Cardiac septum (tissue), 1 donor: Measurements from ENCODE around the gene FBF1. TPM values are rescaled to one million over a fixed set of nuclear protein-coding genes. Genes with fewer than 3 reads are reported as not detected.

ENCODE experiments used
- DNase-seq: peaks from one replicate; pipeline ENCODE4 v3.0.0-alpha.2; 2020; ENCODE audit warnings: low spot score
- intact Hi-C: fragments of 100-400 bp; cut with DNase I; formaldehyde crosslinking; loops from one replicate; pipeline ENCODE4 v1.14.0; 2022
- total RNA-seq: library from RNA; stranded (reverse); fragmentation: NEBNext Ultra II Directional; extraction: Animal tissue kit (Norgen Biotek cat#: 25700); gene quantifications from one replicate; pipeline ENCODE4 v1.2.1, GENCODE V29; 2021
- donor health status: DM: no; HTN: no; CAD: no.

The FBF1 gene
- total RNA-seq, 1 donor from 2014 or later, result 5.2 TPM

DNA sequence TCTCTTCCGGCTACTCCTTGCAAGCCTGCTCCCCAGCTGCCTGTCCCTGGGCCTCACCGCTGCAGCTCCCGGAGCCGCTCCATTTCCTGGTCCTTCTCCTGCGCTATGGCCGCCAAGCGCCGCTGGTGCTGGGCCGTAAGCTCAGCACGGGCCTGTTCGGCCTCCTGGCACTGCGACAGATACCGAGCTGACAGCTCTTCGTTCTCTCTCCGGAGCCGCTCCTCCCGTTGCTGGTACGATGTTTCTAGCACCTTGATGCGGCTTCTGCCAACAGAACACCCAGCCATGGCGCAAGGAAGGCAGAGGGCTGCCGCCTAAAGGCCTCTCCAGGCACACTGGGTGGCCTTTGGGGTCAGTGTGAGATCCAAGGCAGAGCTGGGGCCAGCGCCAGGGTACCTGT, 21.2 kb downstream of the FBF1 start:
- no peak for DNase-seq
- intact Hi-C loops, result no loop called here

DNA sequence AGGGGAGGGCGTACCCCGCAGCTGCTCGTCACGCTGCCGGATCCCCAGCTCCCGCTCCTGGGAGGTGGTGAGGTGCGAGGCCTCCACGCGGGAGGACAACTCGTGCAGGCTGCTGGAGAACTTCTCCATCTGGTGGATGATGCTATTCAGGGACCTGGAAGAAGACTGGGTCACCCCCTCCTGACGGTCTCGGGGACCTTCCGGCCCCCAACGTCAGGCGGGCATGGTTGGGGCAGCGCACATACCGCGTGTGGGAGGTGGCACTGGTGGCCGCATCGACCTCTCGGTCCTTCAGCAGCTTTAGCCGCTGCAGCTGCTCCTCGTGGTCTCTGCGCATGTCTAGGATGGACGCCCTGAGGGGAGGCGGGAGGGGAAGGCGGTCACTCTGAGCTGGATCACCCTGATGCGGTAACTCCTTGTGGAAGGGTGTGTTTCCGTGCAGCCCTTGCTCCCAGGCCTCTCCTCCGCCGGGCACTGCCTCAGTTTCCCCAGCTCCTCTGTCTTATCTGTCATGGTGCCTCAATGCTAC, 22.9 kb downstream of the FBF1 start:
- no peak for DNase-seq
- intact Hi-C loops, result no loop called here

- DNase-seq, result no peak
- intact Hi-C loops, result no loop called here
Measured at GRCh38 chr17:75917141-75917916, 23.5 kb downstream of the FBF1 start.

DNA sequence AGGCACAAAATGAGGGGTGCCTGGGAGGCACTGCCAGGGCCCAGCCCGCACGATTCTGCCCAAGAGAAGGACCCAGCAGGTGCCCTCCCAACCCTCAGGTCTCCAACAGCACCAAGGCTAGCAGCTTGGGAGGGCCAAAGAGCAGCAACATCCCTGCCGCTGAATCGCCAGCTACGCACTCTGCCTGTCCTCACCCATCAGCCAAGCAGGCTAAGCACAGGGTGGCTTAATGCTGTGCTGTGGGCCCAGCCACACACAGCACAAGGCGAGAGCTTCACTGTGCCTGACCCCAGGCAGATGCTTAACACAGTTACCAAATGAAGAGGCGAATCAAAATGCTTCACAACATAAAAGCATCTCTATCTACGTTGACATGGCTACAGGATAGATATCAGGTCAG, 25.6 kb downstream of the FBF1 start:
- DNase-seq, result no peak
- intact Hi-C loops, result no loop called here

DNA sequence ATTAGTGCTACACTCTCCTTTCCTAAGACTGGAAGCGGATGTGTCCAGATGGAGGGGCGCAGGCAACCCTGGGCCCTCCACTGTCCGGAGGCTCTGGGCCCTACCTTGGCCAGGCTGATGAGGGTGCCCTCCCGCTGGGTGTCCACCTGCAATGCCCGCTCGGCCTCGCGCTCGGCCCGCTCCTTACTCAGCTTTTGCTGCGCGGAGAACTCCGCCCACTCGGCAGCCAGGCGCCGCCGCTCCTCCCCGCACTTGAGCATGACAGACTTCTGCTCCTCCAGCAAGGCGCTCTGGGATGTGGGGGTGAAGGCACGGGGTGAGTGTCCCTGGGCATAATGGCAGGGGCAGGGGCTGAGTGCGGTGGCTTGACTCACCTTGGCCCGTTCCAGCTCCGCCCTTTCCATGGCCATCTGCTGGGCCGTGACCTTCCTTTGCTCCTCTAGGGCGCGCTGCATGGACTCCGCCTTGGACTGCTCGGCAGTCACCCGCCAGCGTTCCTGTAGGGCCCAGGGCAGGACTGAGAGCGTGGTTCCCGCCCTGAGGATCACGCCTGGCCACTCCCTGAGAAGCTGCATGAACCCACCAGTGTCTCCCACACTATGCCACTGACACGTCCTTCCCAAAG, 26.1 kb downstream of the FBF1 start:
- intact Hi-C loops, result no loop called here
- no peak for DNase-seq

DNA sequence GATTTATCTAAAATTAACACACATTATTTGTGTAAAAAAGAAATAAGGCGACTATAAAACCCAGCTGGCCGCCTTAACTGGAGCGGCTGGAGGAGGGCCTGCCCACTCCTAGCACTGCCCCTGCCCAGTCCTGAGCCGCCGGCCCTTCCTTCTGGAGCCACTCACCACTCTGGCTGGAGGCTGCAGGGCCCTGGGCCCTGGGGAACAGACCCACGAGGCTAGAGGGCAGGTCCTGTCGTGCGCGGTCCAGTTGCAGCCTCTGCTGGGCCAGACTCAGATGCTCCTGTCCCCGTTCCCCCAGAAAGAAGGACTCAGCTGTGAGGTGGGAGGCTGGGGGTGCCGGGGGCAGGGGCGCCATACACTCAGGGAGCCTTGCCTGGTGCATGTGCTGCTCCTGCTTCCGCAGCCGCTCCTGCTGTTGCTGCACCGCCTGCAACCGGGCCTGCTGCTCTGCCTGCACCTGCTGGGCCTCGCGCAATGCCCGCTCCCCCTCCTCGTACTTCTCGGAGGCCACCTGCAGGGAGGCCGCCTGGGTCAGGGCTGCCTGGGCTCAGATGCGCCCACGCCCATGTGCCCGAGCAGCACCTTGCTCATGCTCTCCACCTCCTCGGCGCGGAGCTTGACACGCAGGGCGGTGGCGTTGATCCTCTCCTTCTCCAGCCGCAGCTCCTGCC, 27.2 kb downstream of the FBF1 start:
- intact Hi-C loops, result no loop called here
- DNase-seq, result no peak

DNA sequence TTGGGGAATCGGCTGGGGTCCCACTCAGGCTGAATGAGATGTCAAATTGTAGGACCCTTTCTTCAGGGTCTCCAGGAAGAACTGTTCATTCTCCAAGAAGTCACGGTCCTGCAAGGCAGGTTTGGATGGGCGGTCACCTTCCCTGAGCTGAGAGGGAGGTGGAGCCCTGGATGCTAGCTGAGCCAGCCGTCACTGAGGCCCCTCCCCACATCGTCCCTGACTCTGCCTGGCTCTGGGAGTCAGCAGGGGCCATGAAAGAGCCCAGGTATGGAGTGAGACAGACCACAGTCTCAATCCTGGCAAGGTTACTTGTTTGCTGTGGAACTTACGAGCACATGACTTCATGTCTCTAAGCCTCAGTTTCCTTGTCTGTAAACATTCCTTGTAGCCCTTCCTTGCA, 30.1 kb downstream of the FBF1 start:
- intact Hi-C loops, result no loop called here
- DNase-seq, result no peak

DNA sequence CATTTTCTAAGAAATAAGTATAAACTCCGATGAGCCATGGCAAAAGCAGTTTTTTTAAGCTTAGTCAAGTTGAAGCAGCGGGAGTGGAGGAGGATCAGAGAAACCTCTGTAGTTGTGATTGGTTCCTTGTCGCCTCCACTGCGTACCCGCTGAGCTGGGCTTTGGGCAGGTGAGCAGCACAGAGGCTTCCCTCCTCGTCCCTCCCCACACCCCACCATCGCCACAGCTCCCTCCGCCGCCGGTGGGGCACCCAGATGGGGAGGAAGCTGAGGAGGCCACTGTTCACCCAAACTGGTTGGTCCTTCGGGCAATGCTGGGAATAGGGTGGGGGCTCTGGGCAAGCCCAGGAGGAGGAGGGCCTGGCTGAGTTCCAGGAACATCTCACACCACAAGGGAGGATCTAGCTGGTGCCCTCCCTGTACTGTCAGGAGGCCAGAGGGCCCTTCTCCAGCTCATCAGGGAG, 31.0 kb downstream of the FBF1 start:
- no peak for DNase-seq
- intact Hi-C loops, result no loop called here

DNA sequence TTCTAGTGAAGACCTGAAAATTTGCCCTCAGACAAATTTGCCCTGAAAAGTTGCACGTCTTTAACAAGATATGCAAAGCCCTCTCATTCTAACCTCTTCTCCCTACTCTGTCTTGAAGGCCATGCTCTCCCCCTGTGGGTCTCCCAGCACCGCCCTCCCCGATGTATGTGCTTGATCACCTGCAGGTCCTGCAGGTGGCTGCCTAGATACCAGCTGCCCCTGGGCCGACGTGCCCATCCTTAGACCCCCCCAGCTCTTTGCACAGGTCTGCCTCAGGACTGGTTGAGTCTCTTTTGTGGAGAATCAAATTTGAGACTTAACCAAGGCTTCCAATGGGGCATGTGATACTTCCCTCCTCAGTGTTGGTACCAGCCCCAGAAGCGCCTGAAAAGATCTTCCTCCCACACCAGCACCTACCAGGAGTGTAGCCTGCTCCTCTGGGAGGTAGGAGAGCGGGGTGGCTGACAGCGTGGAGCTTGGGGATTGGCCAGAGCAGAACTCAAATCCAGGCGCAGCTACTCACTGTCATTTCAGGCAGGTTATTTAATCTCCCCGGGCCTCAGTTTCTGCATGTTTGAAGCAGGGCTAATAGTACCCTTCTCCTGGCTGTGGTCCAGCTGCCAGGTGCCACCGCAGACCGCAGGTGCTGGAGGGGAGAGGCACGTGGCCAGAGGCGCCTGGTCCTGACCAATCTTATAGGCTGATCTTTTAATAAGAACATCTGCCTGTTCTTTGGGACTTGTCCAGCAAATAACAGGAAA, 31.6 kb downstream of the FBF1 start:
- no peak for DNase-seq
- intact Hi-C loops, result no loop called here

DNA sequence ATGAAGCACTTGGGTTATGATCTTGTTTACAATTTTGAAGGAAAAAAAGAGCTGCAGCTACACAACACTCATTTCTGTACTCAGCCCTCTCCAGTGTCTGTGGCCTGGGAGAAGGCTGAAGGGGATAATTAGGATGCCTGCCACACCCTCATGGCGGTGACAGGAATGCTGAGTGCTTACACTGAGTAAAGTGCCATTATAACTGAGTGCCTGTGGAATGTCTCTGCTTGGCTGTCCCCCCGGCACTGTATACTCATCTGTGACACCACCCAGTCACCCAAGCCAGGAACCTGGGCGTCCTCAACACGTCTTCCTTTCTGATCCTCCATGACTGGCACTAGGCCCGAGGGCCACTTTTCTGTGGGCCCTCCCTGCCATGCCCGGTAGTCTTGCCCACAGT, 32.6 kb downstream of the FBF1 start:
- intact Hi-C loops, result no loop called here
- DNase-seq, result no peak

- intact Hi-C loops, result no loop called here
- no peak for DNase-seq
Measured at GRCh38 chr17:75906143-75906884, 34.5 kb downstream of the FBF1 start.

DNA sequence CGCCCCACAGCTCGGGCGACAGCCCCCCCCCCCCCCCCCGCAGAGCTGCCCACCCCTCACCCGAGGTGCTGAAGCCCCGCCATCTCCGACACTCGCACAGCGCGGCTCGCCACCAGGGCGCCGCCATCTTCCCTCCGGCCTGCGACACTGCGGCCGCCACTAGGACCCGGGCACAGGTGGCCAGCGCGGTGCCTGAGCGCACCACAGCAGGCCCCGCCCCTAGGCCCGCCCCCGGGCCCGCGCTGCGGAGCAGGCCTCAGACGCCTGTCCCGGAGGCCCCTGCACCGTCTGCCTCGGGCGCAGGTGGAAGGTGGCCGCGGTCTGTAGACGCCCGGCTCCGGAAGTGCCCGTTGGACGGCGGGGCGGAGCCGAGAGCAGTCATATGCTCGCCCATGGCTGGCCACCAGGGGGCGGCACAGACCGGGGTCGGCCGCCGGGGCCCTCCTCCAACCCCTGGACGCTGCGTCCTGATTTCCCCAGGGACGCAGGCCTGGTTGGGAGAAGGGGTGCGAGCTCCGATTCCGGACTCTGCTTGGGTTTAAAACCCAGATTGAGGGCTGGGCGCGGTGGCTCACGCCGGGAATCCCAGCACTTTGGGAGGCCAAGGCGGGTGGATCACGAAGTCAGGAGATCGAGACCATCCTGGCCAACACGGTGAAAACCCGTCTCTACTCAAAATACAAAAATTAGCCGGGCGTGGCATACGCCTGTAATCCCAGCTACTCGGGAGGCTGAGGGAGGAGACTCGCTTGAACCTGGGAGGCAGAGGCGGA, 35.9 kb downstream of the FBF1 start, which contains the start of gene MRPL38:
MRPL38 (minus strand) TSS at position 136 of the 773 bp plus-strand sequence; CDS start at position 127, 9 bp downstream.
- intact Hi-C loops, result loop anchor here (2.0 kb wide), 2 partner anchors 36 to 100 kb away; partner anchors contain the start of gene FBF1
- peak; percentile 96 for DNase-seq

DNA sequence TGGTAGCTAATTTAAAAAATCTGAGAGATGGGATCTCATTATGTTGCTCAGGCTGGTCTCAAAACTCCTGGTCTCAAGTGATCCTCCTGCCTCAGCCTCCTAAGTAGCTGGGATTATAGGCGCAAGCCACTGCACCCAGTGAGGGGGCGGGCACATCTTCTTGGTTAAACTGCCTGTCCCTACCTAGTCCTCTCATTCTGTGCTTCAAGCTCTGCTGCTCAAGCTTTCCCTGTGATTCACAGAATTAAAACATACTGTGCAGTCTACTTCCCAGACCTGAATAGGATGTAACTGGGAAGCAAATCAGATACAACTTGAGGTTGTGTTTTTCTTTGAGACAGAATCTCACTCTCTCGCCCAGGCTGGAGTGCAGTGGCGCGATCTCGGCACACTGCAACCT, 38.4 kb downstream of the FBF1 start:
- intact Hi-C loops, result no loop called here
- no peak for DNase-seq

GRCh38 chr17:75901727-75902126, 39.1 kb downstream of the FBF1 start:
- DNase-seq, result no peak
- intact Hi-C loops, result no loop called here

DNA sequence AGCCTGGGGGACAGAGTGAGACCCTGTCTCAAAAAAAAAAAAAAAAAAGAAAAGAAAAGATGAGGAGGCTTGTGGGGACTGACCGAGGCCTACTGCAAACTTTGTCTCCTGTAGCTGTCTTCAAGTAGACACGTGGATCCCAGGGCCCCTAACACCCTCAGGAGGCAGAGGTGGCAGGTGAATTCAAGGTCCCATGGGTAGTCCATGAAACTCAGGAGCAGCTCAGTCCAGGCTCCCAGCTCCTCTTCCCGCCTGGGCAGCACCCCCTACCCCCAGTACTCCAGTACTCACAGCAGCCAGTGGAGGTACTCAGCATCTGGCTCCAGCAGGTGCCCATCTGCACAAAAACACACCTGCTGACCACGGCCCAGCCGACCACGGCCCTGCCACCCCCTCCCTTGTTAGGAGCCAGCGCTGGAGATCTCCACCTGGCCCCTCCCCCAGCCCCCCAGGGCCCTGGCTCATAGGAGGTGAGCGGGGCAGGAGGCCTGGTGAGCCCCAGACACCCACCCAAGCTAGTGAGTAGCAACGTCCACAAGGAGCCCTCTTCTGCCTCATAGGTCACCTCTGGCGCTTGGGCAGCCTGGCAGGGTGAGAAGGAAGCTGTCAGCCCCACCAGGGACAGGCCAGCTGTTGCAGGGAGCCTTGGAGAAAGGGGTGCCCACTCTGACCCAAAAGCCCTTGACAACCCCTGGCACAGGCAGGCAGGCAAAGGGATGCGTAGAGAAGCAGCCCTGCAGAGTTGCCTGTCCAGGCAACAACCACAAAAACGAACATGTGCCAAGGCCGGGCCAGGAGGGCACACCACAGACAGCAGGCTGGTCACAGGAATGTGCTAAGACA, 39.9 kb downstream of the FBF1 start:
- no peak for DNase-seq
- intact Hi-C loops, result no loop called here

DNA sequence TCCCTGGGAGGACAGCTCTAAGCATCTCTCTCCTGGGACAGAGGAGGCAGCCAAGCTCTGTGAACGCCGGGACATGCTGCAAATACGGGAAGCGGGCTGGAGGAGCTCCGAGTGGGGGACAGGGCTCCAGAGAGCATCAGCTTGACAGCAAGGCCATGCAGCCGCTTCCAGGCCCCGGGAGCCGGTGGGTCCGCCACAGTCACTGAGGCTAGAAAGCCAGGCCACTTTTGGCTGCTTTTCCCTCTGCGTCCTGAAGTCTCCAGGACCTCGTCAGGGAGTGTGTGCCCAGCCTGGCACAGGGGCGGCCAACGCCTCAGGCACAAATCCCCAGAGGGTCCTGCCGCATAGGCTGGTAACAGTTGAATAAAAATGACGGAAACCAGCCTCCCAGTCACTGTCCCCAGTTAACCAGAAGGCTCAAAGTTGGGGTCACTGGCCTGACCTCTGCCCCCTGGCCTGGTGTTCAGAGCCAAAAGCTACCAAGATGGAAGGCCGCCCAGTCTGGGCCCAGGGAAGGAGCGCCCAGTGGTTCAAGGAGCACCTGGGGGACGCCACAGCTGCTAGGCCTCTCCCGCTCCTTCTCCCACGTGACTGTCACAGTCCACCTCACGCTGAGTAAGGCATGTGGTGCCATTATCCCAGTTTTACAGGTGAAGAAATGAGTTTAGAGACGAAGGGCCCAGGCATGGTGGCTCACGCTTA, 40.9 kb downstream of the FBF1 start:
- intact Hi-C loops, result no loop called here
- DNase-seq, result no peak

DNA sequence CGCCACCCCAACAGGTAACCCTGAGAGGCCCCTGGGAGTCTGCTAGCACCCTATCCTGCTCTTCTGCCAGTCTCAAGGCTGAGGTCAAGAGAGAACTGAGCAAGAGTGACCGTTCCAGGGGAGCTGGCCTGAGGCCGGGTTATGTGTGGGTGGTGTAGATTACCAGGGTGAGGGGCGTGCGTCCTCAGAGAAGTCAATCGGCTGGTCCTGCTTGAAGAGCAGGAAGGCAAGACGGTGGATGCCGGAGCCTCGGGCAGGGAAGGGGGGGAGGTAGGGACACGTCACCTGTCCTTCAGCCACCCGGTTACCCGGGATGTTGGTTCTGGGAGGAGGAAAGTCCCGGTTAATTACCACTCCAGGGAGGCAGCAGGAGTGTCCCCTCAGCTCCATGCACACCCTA, 41.5 kb downstream of the FBF1 start:
- DNase-seq, result no peak
- intact Hi-C loops, result no loop called here
